ENCODE data around the gene PRKN. TPM values are rescaled to one million over a fixed set of nuclear protein-coding genes. Genes with fewer than 3 reads are reported as not detected.

PRKN gene
- total RNA-seq, 1 donor from 2014 or later, result 25.5 TPM

DNA sequence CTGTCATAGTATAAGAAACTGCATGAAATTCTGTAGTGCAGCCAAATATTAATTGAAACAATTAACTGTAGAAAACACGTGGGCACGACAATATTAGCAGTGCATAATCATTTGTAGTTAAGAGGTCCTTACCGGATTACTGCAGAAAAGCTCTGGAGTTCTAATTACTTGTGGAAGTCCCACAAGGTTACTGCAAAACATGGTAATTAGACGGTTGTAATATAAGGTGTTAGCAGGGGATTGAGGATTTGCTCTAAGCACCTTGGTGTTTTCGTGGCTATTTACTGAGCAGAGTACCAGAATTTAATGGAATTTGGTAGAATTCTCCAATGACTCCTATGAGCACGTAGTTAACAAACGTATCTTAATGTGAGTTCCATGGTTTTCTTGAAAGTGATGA lies 980.1 kb downstream of the PRKN start:
- TF ChIP-seq, protein P1, sequence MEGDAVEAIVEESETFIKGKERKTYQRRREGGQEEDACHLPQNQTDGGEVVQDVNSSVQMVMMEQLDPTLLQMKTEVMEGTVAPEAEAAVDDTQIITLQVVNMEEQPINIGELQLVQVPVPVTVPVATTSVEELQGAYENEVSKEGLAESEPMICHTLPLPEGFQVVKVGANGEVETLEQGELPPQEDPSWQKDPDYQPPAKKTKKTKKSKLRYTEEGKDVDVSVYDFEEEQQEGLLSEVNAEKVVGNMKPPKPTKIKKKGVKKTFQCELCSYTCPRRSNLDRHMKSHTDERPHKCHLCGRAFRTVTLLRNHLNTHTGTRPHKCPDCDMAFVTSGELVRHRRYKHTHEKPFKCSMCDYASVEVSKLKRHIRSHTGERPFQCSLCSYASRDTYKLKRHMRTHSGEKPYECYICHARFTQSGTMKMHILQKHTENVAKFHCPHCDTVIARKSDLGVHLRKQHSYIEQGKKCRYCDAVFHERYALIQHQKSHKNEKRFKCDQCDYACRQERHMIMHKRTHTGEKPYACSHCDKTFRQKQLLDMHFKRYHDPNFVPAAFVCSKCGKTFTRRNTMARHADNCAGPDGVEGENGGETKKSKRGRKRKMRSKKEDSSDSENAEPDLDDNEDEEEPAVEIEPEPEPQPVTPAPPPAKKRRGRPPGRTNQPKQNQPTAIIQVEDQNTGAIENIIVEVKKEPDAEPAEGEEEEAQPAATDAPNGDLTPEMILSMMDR (IDR thresholded peaks at IDR 0.05; ENCODE audit: borderline replicate concordance), result no peak
- Histone ChIP-seq H3K27me3 (ENCODE audit: low read depth) (no peaks in the 10 kb centered on the region), H3K9me3 (replicated peaks) (no peaks in the 10 kb centered on the region), H3K27ac (replicated peaks) (no peak overlapping the region), H3K4me3 (no peak overlapping the region), H3K36me3 (no peaks in the 10 kb centered on the region), H3K4me1 (no peaks in the 10 kb centered on the region)
- DNase-seq, result no peak
- intact Hi-C loops (cut with micrococcal nuclease), result no loop called here

DNA sequence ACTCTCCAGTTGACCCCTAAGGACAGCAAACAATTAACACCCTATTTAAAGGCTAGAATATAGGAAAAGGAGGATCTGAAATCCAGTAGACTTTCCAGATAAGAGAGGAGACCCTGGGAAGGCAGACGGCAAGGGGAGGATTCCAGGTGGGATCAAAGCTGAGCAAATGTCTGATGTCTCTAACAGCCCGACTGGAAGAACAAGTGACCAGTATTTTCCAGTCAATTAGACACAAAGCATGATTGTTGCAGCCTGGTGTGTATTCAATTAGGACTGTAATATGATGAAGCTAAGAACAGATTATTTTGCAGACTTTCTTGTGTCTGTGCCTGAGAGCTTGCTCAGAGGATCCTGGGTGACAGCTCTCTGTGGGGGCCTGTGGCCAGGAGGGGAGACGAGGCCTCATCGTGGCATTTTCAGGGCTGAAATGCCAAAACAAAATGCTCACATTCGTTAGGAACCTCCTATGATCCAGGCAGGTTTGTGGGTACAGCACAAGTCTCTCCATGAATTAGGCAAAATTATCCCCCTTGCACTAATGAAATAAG lies 981.9 kb downstream of the PRKN start:
- Histone ChIP-seq H3K27ac (replicated peaks) (no peak overlapping the region), H3K4me3 (no peak overlapping the region), H3K36me3 (no peaks in the 10 kb centered on the region), H3K4me1 (no peaks in the 10 kb centered on the region), H3K9me3 (replicated peaks) (no peaks in the 10 kb centered on the region), H3K27me3 (ENCODE audit: low read depth) (no peaks in the 10 kb centered on the region)
- DNase-seq, result no peak
- TF ChIP-seq, protein P1 (IDR thresholded peaks at IDR 0.05; ENCODE audit: borderline replicate concordance), result no peak
- intact Hi-C loops (cut with micrococcal nuclease), result no loop called here

DNA sequence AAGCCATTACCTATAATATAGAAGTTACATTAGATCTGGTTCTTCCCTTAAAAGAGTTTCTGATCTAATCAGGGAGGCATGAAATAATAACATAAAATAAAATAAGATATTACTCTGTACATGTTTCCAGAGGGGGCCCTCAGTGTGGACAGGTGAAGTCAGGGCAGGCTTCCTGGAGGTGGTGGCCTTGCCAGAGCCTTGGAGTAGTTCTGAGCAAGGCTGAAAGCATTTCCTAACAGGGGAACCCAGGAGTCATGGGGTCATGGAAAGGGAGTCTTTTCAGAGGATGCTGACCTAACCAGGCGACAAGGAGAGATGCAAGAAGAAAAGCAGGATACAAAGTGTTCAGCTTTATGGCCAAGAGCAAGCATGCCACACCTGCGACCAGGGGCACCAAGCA lies 982.4 kb downstream of the PRKN start:
- Histone ChIP-seq H3K27ac (replicated peaks) (no peak overlapping the region), H3K4me1 (no peaks in the 10 kb centered on the region), H3K9me3 (replicated peaks) (no peaks in the 10 kb centered on the region), H3K4me3 (no peak overlapping the region), H3K36me3 (no peaks in the 10 kb centered on the region), H3K27me3 (ENCODE audit: low read depth) (no peaks in the 10 kb centered on the region)
- TF ChIP-seq, protein P1 (IDR thresholded peaks at IDR 0.05; ENCODE audit: borderline replicate concordance), result no peak
- intact Hi-C loops (cut with micrococcal nuclease), result no loop called here
- DNase-seq, result no peak

DNA sequence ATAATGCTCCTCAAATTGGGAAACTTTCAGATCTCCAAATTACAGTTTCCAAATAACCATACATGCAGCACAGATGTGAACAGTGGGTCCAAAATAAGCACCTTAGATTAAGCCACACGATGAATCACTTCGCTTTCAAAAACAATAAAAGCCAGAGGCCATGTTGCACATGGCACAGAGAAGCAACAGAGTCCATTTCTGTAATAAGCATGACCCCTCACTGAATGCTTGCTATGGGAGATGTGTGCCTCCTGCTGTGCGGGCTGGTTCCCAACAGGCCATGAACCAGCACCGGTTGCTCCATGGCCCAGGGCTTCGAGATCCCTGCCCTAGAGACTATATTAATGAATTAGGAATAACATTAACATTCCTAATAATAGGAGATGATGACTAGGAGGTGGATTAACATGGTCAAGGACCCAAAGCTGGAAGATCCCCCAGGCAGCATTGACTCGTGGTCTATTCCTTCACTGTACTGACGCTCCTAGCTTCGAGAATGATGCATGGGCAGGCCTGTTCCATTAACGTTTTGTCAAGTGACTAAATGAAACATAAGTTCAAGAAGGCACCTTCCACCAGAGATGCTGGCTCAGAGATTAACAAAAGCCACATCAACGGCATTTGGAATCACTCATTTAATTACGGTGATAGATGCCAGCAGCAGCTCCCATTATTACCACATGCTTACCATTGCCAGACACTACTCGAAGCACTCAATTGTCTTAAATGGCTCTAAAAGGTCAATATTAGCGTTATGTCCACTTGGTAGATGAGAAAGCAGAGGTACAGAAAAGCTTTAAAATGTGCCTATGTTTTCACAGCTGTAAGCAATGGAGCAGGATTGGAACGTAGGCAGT lies 983.1 kb downstream of the PRKN start:
- Histone ChIP-seq H3K9me3 (replicated peaks) (no peaks in the 10 kb centered on the region), H3K27me3 (ENCODE audit: low read depth) (no peaks in the 10 kb centered on the region), H3K36me3 (no peaks in the 10 kb centered on the region), H3K4me3 (no peak overlapping the region), H3K4me1 (no peaks in the 10 kb centered on the region), H3K27ac (replicated peaks) (no peak overlapping the region)
- no peak for DNase-seq
- TF ChIP-seq, protein P1 (IDR thresholded peaks at IDR 0.05; ENCODE audit: borderline replicate concordance), result no peak
- intact Hi-C loops (cut with micrococcal nuclease), result no loop called here

DNA sequence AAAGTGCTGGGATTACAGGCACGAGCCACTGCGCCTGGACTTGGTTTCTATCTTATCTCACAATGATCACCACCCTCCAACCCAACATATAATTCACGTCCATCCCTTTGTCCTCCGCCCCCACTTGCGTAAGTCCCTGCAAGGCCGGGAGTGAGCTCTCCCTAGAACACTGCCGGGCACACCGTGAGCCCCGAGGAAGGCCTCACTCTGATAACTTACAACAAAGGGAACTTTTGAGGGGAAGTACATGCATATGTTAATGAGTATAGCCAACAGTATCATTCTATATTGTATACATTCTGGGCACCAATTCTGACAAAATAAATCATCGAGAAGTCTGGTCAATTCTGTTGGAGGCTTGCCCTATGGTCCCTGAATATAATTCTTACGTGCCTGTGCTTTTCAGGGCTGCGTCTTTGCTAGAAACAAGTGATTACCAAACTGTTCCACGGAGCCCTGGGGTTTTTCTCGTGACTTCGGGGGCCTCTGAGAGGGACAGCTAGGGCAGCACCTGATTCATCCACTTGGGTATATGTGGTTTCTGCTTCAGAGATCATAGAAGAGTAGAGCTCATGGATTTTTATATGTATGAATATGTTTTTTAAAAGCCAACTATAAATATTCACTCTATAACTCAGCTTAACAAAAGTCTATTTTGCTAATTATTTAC lies 983.9 kb downstream of the PRKN start:
- Histone ChIP-seq H3K9me3 (replicated peaks) (no peaks in the 10 kb centered on the region), H3K27me3 (ENCODE audit: low read depth) (no peaks in the 10 kb centered on the region), H3K4me3 (no peak overlapping the region), H3K27ac (replicated peaks) (no peak overlapping the region), H3K4me1 (no peaks in the 10 kb centered on the region), H3K36me3 (no peaks in the 10 kb centered on the region)
- intact Hi-C loops (cut with micrococcal nuclease), result no loop called here
- DNase-seq, result no peak
- TF ChIP-seq, protein P1 (IDR thresholded peaks at IDR 0.05; ENCODE audit: borderline replicate concordance), result no peak
